ENCODE measurements around the gene RAN. TPM values are rescaled to one million over a fixed set of nuclear protein-coding genes. Genes with fewer than 3 reads are reported as not detected.

The RAN gene
- total RNA-seq, 1 donor from 2014 or later: 471 TPM

DNA sequence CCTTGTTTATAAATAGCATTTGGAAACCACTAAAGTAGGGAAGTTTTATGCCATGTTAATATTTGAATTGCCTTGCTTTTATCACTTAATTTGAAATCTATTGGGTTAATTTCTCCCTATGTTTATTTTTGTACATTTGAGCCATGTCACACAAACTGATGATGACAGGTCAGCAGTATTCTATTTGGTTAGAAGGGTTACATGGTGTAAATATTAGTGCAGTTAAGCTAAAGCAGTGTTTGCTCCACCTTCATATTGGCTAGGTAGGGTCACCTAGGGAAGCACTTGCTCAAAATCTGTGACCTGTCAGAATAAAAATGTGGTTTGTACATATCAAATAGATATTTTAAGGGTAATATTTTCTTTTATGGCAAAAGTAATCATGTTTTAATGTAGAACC, 4.4 kb downstream of the RAN start:
- Mint-ChIP-seq H3K36me3 (ENCODE audit: unreplicated experiment) (peaks cover 49% of the 10 kb centered on the region), H3K9me3 (ENCODE audit: unreplicated experiment) (no peaks in the 10 kb centered on the region), H3K27me3 (ENCODE audit: unreplicated experiment) (no peaks in the 10 kb centered on the region), H3K27ac (ENCODE audit: unreplicated experiment) (no peak overlapping the region), H3K4me3 (ENCODE audit: unreplicated experiment) (no peak overlapping the region), H3K4me1 (ENCODE audit: unreplicated experiment) (peaks cover 33% of the 10 kb centered on the region)
- DNase-seq (ENCODE audit: extremely low spot score, unreplicated experiment): no peak
- TF ChIP-seq, protein P1, sequence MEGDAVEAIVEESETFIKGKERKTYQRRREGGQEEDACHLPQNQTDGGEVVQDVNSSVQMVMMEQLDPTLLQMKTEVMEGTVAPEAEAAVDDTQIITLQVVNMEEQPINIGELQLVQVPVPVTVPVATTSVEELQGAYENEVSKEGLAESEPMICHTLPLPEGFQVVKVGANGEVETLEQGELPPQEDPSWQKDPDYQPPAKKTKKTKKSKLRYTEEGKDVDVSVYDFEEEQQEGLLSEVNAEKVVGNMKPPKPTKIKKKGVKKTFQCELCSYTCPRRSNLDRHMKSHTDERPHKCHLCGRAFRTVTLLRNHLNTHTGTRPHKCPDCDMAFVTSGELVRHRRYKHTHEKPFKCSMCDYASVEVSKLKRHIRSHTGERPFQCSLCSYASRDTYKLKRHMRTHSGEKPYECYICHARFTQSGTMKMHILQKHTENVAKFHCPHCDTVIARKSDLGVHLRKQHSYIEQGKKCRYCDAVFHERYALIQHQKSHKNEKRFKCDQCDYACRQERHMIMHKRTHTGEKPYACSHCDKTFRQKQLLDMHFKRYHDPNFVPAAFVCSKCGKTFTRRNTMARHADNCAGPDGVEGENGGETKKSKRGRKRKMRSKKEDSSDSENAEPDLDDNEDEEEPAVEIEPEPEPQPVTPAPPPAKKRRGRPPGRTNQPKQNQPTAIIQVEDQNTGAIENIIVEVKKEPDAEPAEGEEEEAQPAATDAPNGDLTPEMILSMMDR (IDR thresholded peaks at IDR 0.05): no peak

DNA sequence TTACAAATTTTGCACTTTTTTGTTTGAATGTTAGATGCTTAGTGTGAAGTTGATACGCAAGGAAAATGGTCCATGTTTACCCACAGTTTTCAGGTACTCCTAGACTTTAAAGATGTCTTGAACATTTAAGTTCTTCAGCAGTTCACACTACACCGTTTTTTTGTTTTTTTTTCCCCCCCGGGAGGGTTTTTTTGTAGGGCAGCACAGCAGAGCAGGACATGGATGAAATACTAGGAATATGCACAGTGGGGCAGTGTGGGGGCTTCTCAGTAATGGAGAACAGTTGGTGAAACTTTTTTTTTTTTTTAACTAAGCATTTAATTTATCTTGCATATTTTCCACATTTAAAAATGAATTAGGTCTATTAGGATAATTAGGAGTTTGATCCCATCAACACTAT, 4.9 kb downstream of the RAN start:
- peaks cover 30% of the 10 kb centered on the region for H3K4me1 Mint-ChIP-seq (ENCODE audit: unreplicated experiment)
- peaks cover 49% of the 10 kb centered on the region for H3K36me3 Mint-ChIP-seq (ENCODE audit: unreplicated experiment)
- H3K4me3 Mint-ChIP-seq (ENCODE audit: unreplicated experiment): no peak overlapping the region
- H3K9me3 Mint-ChIP-seq (ENCODE audit: unreplicated experiment): no peaks in the 10 kb centered on the region
- no peak overlapping the region for H3K27ac Mint-ChIP-seq (ENCODE audit: unreplicated experiment)
- TF ChIP-seq, protein P1 (IDR thresholded peaks at IDR 0.05): no peak
- H3K27me3 Mint-ChIP-seq (ENCODE audit: unreplicated experiment): no peaks in the 10 kb centered on the region
- DNase-seq (ENCODE audit: extremely low spot score, unreplicated experiment): no peak

DNA sequence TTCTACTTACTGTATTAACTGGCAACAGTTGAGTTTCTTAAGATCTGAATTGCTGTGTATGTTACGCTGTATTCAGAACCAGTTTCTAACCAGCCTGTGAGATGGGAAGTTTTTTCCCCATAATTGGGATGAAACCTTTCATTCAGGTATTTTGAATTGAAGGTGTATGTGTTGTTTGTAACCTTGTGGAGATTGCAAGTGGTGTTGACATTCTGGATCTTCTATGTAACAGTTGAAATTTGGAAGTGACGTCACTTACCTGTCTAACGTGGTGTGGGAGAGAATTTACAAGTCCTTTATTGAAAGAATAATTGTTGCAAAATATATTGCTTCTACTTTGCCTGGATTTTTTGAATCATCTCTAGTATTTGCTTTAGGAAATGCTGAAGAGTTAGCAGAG, 5.5 kb downstream of the RAN start:
- DNase-seq (ENCODE audit: extremely low spot score, unreplicated experiment): no peak
- TF ChIP-seq, protein P1 (IDR thresholded peaks at IDR 0.05): no peak
- no peaks in the 10 kb centered on the region for H3K9me3 Mint-ChIP-seq (ENCODE audit: unreplicated experiment)
- H3K27ac Mint-ChIP-seq (ENCODE audit: unreplicated experiment): no peak overlapping the region
- H3K27me3 Mint-ChIP-seq (ENCODE audit: unreplicated experiment): no peaks in the 10 kb centered on the region
- no peak overlapping the region for H3K4me3 Mint-ChIP-seq (ENCODE audit: unreplicated experiment)
- peaks cover 49% of the 10 kb centered on the region for H3K36me3 Mint-ChIP-seq (ENCODE audit: unreplicated experiment)
- peaks cover 30% of the 10 kb centered on the region for H3K4me1 Mint-ChIP-seq (ENCODE audit: unreplicated experiment)

DNA sequence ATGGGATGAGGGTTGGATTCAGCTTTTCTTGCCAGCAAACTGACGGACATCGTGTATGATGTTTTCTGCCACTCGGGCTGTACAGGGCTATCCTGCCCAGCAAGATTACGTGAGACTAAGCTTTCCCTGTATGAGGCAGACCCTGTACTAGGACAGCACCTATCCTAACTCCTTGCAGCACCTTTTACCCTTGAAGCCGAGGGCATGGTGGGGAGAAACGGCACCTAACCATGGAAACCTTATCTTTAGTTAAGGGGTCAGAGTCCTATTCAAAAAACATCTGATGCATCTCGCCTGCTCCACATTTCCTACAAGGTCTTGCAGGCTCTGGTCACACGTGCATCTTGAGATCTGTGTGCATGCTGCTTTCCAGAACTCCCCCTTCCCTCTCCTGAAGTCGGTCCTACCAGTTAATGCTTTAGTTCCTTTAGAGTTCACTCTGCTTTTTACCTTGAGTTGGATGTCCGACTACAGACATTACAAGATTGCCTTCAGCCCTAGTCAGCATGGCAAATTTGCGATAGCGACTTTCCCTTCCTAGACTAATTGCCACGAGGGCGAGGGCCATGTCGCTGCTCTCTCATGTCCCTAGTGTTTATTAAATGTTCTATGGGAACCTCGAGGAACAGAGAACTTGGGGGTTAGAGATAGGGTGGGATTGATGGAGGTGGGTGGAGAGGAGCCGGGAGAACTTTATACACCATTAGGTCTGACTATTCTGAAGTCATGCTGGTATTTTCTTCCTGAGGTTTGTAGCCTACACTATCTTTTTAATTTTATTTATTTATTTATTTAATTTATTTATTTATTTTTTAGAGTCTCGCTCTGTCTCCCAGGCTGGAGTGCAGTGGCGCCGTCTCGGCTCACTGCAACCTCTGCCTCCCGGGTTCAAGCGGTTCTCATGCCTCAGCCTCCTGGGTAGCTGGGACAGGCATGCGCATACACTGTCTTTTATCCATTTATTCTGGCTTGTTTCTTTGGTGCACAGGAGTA, 6.6 kb downstream of the RAN start:
- TF ChIP-seq, protein P1 (IDR thresholded peaks at IDR 0.05): no peak
- Mint-ChIP-seq H3K27me3 (ENCODE audit: unreplicated experiment) (no peaks in the 10 kb centered on the region), H3K36me3 (ENCODE audit: unreplicated experiment) (peaks cover 40% of the 10 kb centered on the region), H3K4me1 (ENCODE audit: unreplicated experiment) (peaks cover 20% of the 10 kb centered on the region), H3K4me3 (ENCODE audit: unreplicated experiment) (no peak overlapping the region), H3K27ac (ENCODE audit: unreplicated experiment) (no peak overlapping the region), H3K9me3 (ENCODE audit: unreplicated experiment) (no peaks in the 10 kb centered on the region)
- no peak for DNase-seq (ENCODE audit: extremely low spot score, unreplicated experiment)

DNA sequence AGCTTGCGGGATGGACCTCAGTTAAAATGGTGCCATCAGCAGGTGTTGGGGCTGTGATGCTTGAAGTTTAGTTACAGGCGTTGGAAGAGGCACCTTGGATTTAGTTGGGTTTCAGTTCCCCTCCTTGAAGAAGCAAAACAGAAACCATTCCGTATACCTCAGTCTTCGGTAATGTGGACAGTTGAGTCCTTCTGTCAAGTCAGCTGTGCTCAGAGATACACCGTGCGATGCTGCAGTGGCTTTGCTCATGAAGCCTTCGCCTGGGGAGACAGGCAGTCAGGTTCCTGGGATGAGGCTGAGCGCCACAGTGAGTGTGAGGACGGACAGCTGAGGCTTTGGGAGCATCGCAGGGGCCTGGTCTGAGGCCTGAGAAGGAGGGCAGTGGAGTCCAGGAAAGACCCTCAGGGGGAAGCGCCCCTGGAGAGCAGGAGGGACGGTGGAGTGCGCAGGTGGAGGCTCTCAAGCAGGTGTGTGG, 7.4 kb downstream of the RAN start:
- H3K4me3 Mint-ChIP-seq (ENCODE audit: unreplicated experiment): no peak overlapping the region
- H3K27me3 Mint-ChIP-seq (ENCODE audit: unreplicated experiment): no peaks in the 10 kb centered on the region
- no peak overlapping the region for H3K27ac Mint-ChIP-seq (ENCODE audit: unreplicated experiment)
- H3K9me3 Mint-ChIP-seq (ENCODE audit: unreplicated experiment): no peaks in the 10 kb centered on the region
- no peak for DNase-seq (ENCODE audit: extremely low spot score, unreplicated experiment)
- TF ChIP-seq, protein P1 (IDR thresholded peaks at IDR 0.05): no peak
- peaks cover 32% of the 10 kb centered on the region for H3K36me3 Mint-ChIP-seq (ENCODE audit: unreplicated experiment)
- peaks cover 13% of the 10 kb centered on the region for H3K4me1 Mint-ChIP-seq (ENCODE audit: unreplicated experiment)

Data from osteocyte (in vitro differentiated cells).